Breast epithelium (tissue), 3 donors: Measurements from ENCODE around the gene DOCK9.

Experiments used
- POLR2A ChIP-seq: fragments of 450-650 bp; IDR thresholded peaks from one replicate; pipeline ENCODE4 v1.6.1; 2016; ENCODE audit warnings: antibody characterized with exemption, mild to moderate bottlenecking, moderate library complexity
- POLR2AphosphoS5 ChIP-seq, 3 donors: sonication (generic); formaldehyde crosslinking; IDR thresholded peaks; one replicate each; pipeline ENCODE4 v1.6.1; 2017; ENCODE audit warnings: antibody characterized with exemption in 3 of 3

DNA sequence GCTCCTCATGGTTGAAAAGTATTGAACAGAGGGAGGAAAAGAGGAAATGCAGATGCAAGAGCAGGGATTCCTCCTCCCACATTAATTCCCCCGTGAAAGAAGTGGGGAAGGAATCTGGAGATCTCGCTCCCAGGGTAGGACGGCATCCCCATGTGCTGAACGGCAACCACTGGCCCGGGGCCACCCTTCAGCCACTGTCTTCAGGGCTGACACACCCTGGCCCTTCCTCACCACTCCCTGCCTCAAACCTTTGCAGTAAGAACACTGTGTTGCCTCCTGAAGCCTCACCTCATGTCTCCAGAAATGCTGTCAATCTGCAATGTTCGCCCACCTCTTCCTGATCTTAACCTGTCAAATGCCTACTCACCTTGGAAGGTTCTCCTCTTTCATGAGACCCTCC is 10.9 kb upstream of the DOCK9 start:
- no peak for TF ChIP-seq POLR2A
- no peak for TF ChIP-seq POLR2AphosphoS5 (IDR thresholded peaks at IDR 0.05)
